HepG2 (cell line): ENCODE measurements around the gene PLXNB2. TPM values are rescaled to one million over a fixed set of nuclear protein-coding genes. Genes with fewer than 3 reads are reported as not detected.

ENCODE experiments used
- AHR ChIP-seq: IDR thresholded peaks from 2 replicates; pipeline ENCODE4 v1.6.1; 2018; ENCODE audit warnings: missing genetic modification reagents, missing compliant biosample characterization
- ATF1 ChIP-seq: IDR thresholded peaks from 2 replicates; pipeline ENCODE4 v1.6.1; 2016; ENCODE audit warnings: mild to moderate bottlenecking, control low read depth
- BCL3 ChIP-seq: sonication (generic); formaldehyde crosslinking; IDR thresholded peaks from 2 replicates; pipeline ENCODE4 v1.5.1; 2020; ENCODE audit warnings: mild to moderate bottlenecking, missing genetic modification reagents, moderate library complexity
- GATAD1 ChIP-seq: IDR thresholded peaks from 2 replicates; pipeline ENCODE4 v1.6.1; 2016; ENCODE audit warnings: missing genetic modification reagents, missing compliant biosample characterization
- HNRNPH1 ChIP-seq: fragments of 200-400 bp; formaldehyde crosslinking; optimal IDR thresholded peaks from 2 replicates; pipeline ENCODE3; 2017; ENCODE audit warnings: mild to moderate bottlenecking, low read depth, low read length
- MAF1 ChIP-seq: sonication (generic); formaldehyde crosslinking; IDR thresholded peaks from 2 replicates; pipeline ENCODE4 v1.5.0; 2020; ENCODE audit warnings: missing genetic modification reagents, borderline replicate concordance
- MATR3 ChIP-seq: sonication (generic); formaldehyde crosslinking; IDR thresholded peaks from 2 replicates; pipeline ENCODE4 v1.4.0; 2020; ENCODE audit warnings: missing genetic modification reagents
- MAZ ChIP-seq, 2 experiments: sonication (generic) in 1 of 2; formaldehyde crosslinking in 1 of 2; IDR thresholded peaks; 2 replicates each; pipeline versions ENCODE4 v1.5.0 to v1.6.1; 2012 to 2020; ENCODE audit warnings: low read depth in 2 of 2, mild to moderate bottlenecking in 2 of 2, borderline replicate concordance in 1 of 2, improper control_type of control experiment in 1 of 2, low read length in 1 of 2, missing genetic modification reagents in 1 of 2, moderate library complexity in 1 of 2
- MEIS1 ChIP-seq: sonication (generic); formaldehyde crosslinking; IDR thresholded peaks from 2 replicates; pipeline ENCODE4 v1.9.0; 2021; ENCODE audit warnings: mild to moderate bottlenecking, missing genetic modification reagents, moderate library complexity, borderline replicate concordance
- MXD1 ChIP-seq: sonication (generic); formaldehyde crosslinking; IDR thresholded peaks from 2 replicates; pipeline ENCODE4 v1.4.0; 2020; ENCODE audit warnings: mild to moderate bottlenecking, missing genetic modification reagents
- PHB2 ChIP-seq: fragments of 450-650 bp; IDR thresholded peaks from 2 replicates; pipeline ENCODE4 v1.6.1; 2018; ENCODE audit not compliant: partially characterized antibody
- SNAI1 ChIP-seq: sonication (generic); formaldehyde crosslinking; IDR thresholded peaks from 2 replicates; pipeline ENCODE4 v1.5.0; 2020; ENCODE audit warnings: mild to moderate bottlenecking, missing genetic modification reagents, borderline replicate concordance
- TBP ChIP-seq: sonication (generic); formaldehyde crosslinking; IDR thresholded peaks from 2 replicates; pipeline ENCODE4 v1.5.0; 2020; ENCODE audit warnings: missing genetic modification reagents
- U2AF1 ChIP-seq: fragments of 200-400 bp; formaldehyde crosslinking; optimal IDR thresholded peaks from 2 replicates; pipeline ENCODE3; 2017; ENCODE audit warnings: mild to moderate bottlenecking, low read depth, low read length
- ZGPAT ChIP-seq: IDR thresholded peaks from 2 replicates; pipeline ENCODE4 v1.6.1; 2016; ENCODE audit warnings: mild to moderate bottlenecking
- ZIK1 ChIP-seq: sonication (generic); formaldehyde crosslinking; IDR thresholded peaks from 2 replicates; pipeline ENCODE4 v1.5.0; 2020; ENCODE audit warnings: mild to moderate bottlenecking, low read depth, missing genetic modification reagents, borderline replicate concordance
- ZMYM3 ChIP-seq: sonication (generic); formaldehyde crosslinking; IDR thresholded peaks from 2 replicates; pipeline ENCODE4 v1.5.1; 2020; ENCODE audit warnings: mild to moderate bottlenecking, missing genetic modification reagents
- ZNF180 ChIP-seq: sonication (generic); formaldehyde crosslinking; IDR thresholded peaks from 2 replicates; pipeline ENCODE4 v1.4.0; 2020; ENCODE audit warnings: low read depth, missing genetic modification reagents, borderline replicate concordance
- ZNF205 ChIP-seq: IDR thresholded peaks from 2 replicates; pipeline ENCODE4 v1.6.1; 2018; ENCODE audit warnings: missing biosample characterization, missing genetic modification reagents
- ZNF431 ChIP-seq: sonication (generic); formaldehyde crosslinking; IDR thresholded peaks from 2 replicates; pipeline ENCODE4 v1.9.0; 2022; ENCODE audit warnings: missing genetic modification reagents, low read depth, mild to moderate bottlenecking, borderline replicate concordance
- ZNF432 ChIP-seq: sonication (generic); formaldehyde crosslinking; IDR thresholded peaks from 2 replicates; pipeline ENCODE4 v1.5.0; 2020; ENCODE audit warnings: missing genetic modification reagents, mild to moderate bottlenecking, borderline replicate concordance
- ZNF503 ChIP-seq: sonication (generic); formaldehyde crosslinking; IDR thresholded peaks from 2 replicates; pipeline ENCODE4 v1.4.0; 2020; ENCODE audit warnings: missing genetic modification reagents
- ZNF562 ChIP-seq: sonication (generic); formaldehyde crosslinking; IDR thresholded peaks from 2 replicates; pipeline ENCODE4 v1.8.0; 2022; ENCODE audit warnings: missing genetic modification reagents, borderline replicate concordance
- ZNF564 ChIP-seq: sonication (generic); formaldehyde crosslinking; IDR thresholded peaks from 2 replicates; pipeline ENCODE4 v1.8.1; 2023; ENCODE audit warnings: mild to moderate bottlenecking, missing genetic modification reagents
- ZNF709 ChIP-seq: sonication (generic); formaldehyde crosslinking; IDR thresholded peaks from 2 replicates; pipeline ENCODE4 v1.5.0; 2020; ENCODE audit warnings: mild to moderate bottlenecking, missing genetic modification reagents
- ZNF747 ChIP-seq: sonication (generic); formaldehyde crosslinking; IDR thresholded peaks from 2 replicates; pipeline ENCODE4 v1.8.1; 2023; ENCODE audit warnings: missing genetic modification reagents, mild to moderate bottlenecking, borderline replicate concordance
- polyA plus RNA-seq, 8 experiments: library from polyadenylated mRNA; depleted of rRNA in 3 of 8; stranded (reverse) in 7 of 8; unstranded in 1 of 8; fragments of >200 nt; fragmentation: Illumina TruSeq in 4 of 8; extraction: Trizol in 4 of 8; gene quantifications; 2 replicates each; pipeline versions ENCODE4 v1.2.1 to v1.2.3, GENCODE V29; 2011 to 2016; ENCODE audit warnings: low read depth in 4 of 8, missing spikeins in 1 of 8, mixed read lengths in 1 of 8; ENCODE audit not compliant: insufficient read depth in 1 of 8
- total RNA-seq, 5 experiments: library from RNA; depleted of rRNA; stranded (reverse); fragments of >200 nt; fragmentation: Illumina TruSeq; extraction: Trizol; gene quantifications; 2 replicates each; pipeline ENCODE4 v1.2.3, GENCODE V29; 2016; ENCODE audit warnings: low read depth in 1 of 5

PLXNB2 gene
- total and polyA plus RNA-seq, 2 of the 13 experiments (the other 11 are each of a cell fraction or from before 2014, with no cell fraction given), result 32.6 to 68.9 TPM

- TF ChIP-seq GATAD1 (CRISPR knock-in tag), result peak; percentile 38; the same call in 1 of the 2 replicates
- no peak for TF ChIP-seq ZNF431 (CRISPR knock-in tag)
- TF ChIP-seq ZNF747 (CRISPR knock-in tag), result peak; percentile 57; the same call in 1 of the 2 replicates
- TF ChIP-seq ZNF503 (CRISPR knock-in tag), result no peak; the same call in 1 of the 2 replicates
- TF ChIP-seq MATR3 (CRISPR knock-in tag), result no peak
- TF ChIP-seq ATF1 (CRISPR knock-in tag), result no peak
- no peak; the same call in 1 of the 2 replicates for TF ChIP-seq ZNF205 (CRISPR knock-in tag)
- TF ChIP-seq BCL3 (CRISPR knock-in tag), result no peak
- TF ChIP-seq ZGPAT (CRISPR knock-in tag), result peak; percentile 46; the same call in 1 of the 2 replicates
- no peak for TF ChIP-seq U2AF1
- no peak for TF ChIP-seq ZNF562 (CRISPR knock-in tag)
- no peak for TF ChIP-seq SNAI1 (CRISPR knock-in tag)
- no peak; the same call in 1 of the 2 replicates for TF ChIP-seq MAZ (IDR thresholded peaks at IDR 0.05; ENCODE audit: borderline replicate concordance, low read depth, low read length)
- no peak; the same call in 1 of the 2 replicates for TF ChIP-seq MAZ (CRISPR knock-in tag; IDR thresholded peaks at IDR 0.05; ENCODE audit: low read depth)
- TF ChIP-seq ZMYM3, result no peak
- no peak for TF ChIP-seq ZIK1 (CRISPR knock-in tag)
- TF ChIP-seq TBP (CRISPR knock-in tag), result no peak
- no peak for TF ChIP-seq MEIS1 (CRISPR knock-in tag)
- no peak for TF ChIP-seq ZNF564 (CRISPR knock-in tag)
- TF ChIP-seq ZNF709 (CRISPR knock-in tag), result no peak
- no peak for TF ChIP-seq PHB2
- no peak for TF ChIP-seq HNRNPH1
- TF ChIP-seq MAF1 (CRISPR knock-in tag), result no peak
- TF ChIP-seq MXD1, result no peak
- no peak for TF ChIP-seq AHR
- TF ChIP-seq ZNF432 (CRISPR knock-in tag), result no peak
- no peak for TF ChIP-seq ZNF180 (CRISPR knock-in tag)
Observed at GRCh38 chr22:50341977-50342650, 34.7 kb upstream of the PLXNB2 start (continued).
